ENCODE results near the gene SOX6. TPM values are rescaled to one million over a fixed set of nuclear protein-coding genes. Genes with fewer than 3 reads are reported as not detected.

The SOX6 gene
- total RNA-seq, 1 donor from 2014 or later, result 1.6 TPM

GRCh38 chr11:16058671-16059070 is 297.7 kb downstream of the SOX6 start:
- no peak for TF ChIP-seq CTCF (IDR thresholded peaks at IDR 0.05)
- Histone ChIP-seq H3K36me3 (no peaks in the 10 kb centered on the region), H3K27me3 (no peaks in the 10 kb centered on the region), H3K4me1 (no peaks in the 10 kb centered on the region), H3K4me3 (no peak overlapping the region), H3K27ac (no peak overlapping the region), H3K9me3 (no peaks in the 10 kb centered on the region)
- DNase-seq (ENCODE audit: low spot score in 2 of 2), result no peak
- intact Hi-C loops (cut with DNase I), result no loop called here

DNA sequence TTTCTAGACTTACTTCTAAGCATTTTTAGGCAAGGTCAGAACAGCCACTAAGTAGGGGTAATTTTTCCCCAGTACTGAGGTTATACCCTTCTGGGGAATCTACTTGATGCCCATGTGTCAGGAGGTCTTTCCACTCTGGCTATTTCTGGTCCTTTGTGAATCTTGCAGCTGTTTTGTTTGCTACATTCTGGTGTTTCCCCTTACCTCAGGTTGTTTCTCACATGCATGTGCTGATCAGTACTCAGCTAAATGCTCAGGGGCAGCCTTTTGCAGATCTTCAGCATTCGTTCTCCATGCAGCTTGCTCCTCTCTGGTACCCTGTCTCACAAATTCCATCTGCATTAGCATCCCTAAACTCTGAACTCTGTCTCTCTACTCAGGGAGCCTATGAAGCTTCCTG is 303.6 kb downstream of the SOX6 start:
- Histone ChIP-seq H3K36me3 (no peaks in the 10 kb centered on the region), H3K4me3 (no peak overlapping the region), H3K27me3 (no peaks in the 10 kb centered on the region), H3K9me3 (no peaks in the 10 kb centered on the region), H3K4me1 (no peaks in the 10 kb centered on the region), H3K27ac (no peak overlapping the region)
- intact Hi-C loops (cut with DNase I), result no loop called here
- no peak for TF ChIP-seq CTCF (IDR thresholded peaks at IDR 0.05)
- DNase-seq (ENCODE audit: low spot score in 2 of 2), result no peak

GRCh38 chr11:16049611-16050010 is 306.7 kb downstream of the SOX6 start:
- H3K4me3 ChIP-seq, result no peak overlapping the region
- intact Hi-C loops (cut with DNase I), result no loop called here
- no peak overlapping the region for H3K27ac ChIP-seq
- H3K4me1 ChIP-seq, result no peaks in the 10 kb centered on the region
- no peaks in the 10 kb centered on the region for H3K36me3 ChIP-seq
- H3K9me3 ChIP-seq, result no peaks in the 10 kb centered on the region
- no peaks in the 10 kb centered on the region for H3K27me3 ChIP-seq
- DNase-seq (ENCODE audit: low spot score in 2 of 2), result no peak
- no peak for TF ChIP-seq CTCF (IDR thresholded peaks at IDR 0.05)

DNA sequence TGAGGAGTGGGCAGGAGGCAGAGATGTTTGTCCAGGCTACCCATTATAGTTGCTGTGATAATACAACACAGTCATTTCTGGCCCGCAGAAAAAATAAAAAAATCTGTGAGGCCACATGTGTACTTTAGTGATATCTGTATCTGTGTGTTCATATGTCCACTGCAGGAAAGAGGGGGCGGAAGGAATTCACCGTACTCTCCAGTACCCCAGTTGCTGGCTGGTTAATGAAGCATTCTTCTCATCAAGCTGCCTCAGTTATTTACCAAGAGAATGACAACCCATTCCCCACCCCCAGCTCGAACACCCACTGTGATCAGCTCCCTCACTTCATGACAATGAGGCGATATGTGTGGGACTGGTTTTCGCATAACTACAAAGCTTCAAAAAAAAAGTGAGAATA is 309.3 kb downstream of the SOX6 start:
- H3K27ac ChIP-seq, result no peak overlapping the region
- no peak for TF ChIP-seq CTCF (IDR thresholded peaks at IDR 0.05)
- intact Hi-C loops (cut with DNase I), result no loop called here
- no peaks in the 10 kb centered on the region for H3K4me1 ChIP-seq
- no peak overlapping the region for H3K4me3 ChIP-seq
- DNase-seq (ENCODE audit: low spot score in 2 of 2), result no peak
- H3K36me3 ChIP-seq, result no peaks in the 10 kb centered on the region
- H3K27me3 ChIP-seq, result no peaks in the 10 kb centered on the region
- H3K9me3 ChIP-seq, result no peaks in the 10 kb centered on the region

DNA sequence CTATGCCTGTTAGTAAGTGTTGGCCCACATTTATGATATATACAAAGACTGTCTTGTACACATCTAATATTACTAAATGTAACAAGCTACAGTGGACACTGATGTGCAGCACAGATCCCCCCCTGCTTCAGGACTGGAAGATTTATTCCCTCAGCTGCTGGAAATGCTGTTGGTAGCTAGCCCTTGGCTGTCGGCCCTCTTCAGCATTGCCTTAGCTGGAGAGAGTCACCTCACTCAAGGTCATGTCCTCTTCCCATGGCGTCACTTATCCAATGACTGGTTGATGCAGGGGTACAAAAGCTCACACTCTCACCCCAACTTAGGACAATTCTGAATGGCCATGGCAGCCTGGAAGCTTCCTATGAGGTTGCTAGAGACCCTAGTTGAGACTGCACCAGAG is 312.7 kb downstream of the SOX6 start:
- Histone ChIP-seq H3K27ac (no peak overlapping the region), H3K27me3 (no peaks in the 10 kb centered on the region), H3K4me1 (no peaks in the 10 kb centered on the region), H3K4me3 (no peak overlapping the region), H3K9me3 (no peaks in the 10 kb centered on the region), H3K36me3 (no peaks in the 10 kb centered on the region)
- intact Hi-C loops (cut with DNase I), result no loop called here
- no peak for DNase-seq (ENCODE audit: low spot score in 2 of 2)
- no peak for TF ChIP-seq CTCF (IDR thresholded peaks at IDR 0.05)

GRCh38 chr11:16041207-16041606 is 315.1 kb downstream of the SOX6 start:
- TF ChIP-seq CTCF (IDR thresholded peaks at IDR 0.05), result no peak
- Histone ChIP-seq H3K36me3 (no peaks in the 10 kb centered on the region), H3K4me3 (no peak overlapping the region), H3K9me3 (no peaks in the 10 kb centered on the region), H3K4me1 (no peaks in the 10 kb centered on the region), H3K27ac (no peak overlapping the region), H3K27me3 (no peaks in the 10 kb centered on the region)
- no peak for DNase-seq (ENCODE audit: low spot score in 2 of 2)
- intact Hi-C loops (cut with DNase I), result no loop called here

Measured in ascending aorta (tissue), 2 donors.